ENCODE measurements around the gene CMTM8.

GRCh38 chr3:32397941-32398340, 159.5 kb downstream of the CMTM8 start:
- no peak for TF ChIP-seq POLR2A (IDR thresholded peaks at IDR 0.05; ENCODE audit: extremely low read depth, insufficient read length)
- TF ChIP-seq, protein P1, sequence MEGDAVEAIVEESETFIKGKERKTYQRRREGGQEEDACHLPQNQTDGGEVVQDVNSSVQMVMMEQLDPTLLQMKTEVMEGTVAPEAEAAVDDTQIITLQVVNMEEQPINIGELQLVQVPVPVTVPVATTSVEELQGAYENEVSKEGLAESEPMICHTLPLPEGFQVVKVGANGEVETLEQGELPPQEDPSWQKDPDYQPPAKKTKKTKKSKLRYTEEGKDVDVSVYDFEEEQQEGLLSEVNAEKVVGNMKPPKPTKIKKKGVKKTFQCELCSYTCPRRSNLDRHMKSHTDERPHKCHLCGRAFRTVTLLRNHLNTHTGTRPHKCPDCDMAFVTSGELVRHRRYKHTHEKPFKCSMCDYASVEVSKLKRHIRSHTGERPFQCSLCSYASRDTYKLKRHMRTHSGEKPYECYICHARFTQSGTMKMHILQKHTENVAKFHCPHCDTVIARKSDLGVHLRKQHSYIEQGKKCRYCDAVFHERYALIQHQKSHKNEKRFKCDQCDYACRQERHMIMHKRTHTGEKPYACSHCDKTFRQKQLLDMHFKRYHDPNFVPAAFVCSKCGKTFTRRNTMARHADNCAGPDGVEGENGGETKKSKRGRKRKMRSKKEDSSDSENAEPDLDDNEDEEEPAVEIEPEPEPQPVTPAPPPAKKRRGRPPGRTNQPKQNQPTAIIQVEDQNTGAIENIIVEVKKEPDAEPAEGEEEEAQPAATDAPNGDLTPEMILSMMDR (IDR thresholded peaks at IDR 0.05; ENCODE audit: low read depth, low read length), result no peak
- TF ChIP-seq, protein P2, sequence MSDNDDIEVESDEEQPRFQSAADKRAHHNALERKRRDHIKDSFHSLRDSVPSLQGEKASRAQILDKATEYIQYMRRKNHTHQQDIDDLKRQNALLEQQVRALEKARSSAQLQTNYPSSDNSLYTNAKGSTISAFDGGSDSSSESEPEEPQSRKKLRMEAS (IDR thresholded peaks at IDR 0.05; ENCODE audit: low read depth, low read length), result no peak

Measured in NB4 (cell line).